ENCODE data around the gene MNX1. TPM values are rescaled to one million over a fixed set of nuclear protein-coding genes. Genes with fewer than 3 reads are reported as not detected.

The MNX1 gene
- not detected in 2 replicates for total RNA-seq

GRCh38 chr7:157010588-157011332 lies at the start of gene MNX1:
Gene MNX1, minus strand, starts transcription at chr7:157010663. Its CDS starts 313 bp downstream, at chr7:157010350.

Other genes with a start within 250 kb of the MNX1 start
- gene LMBR1, start 117.5 kb downstream of the MNX1 start, total RNA-seq: 46.4 and 60.9 TPM in 2 replicates
- gene NOM1, start 61.0 kb downstream of the MNX1 start, total RNA-seq: 14.4 and 20.5 TPM in 2 replicates
- gene UBE3C, start 128.3 kb upstream of the MNX1 start, total RNA-seq: 98.4 and 113 TPM in 2 replicates